C4-2B (cell line): Measurements from ENCODE around the gene IL21.

Source experiments
- H3K27ac ChIP-seq: fragments of 450-650 bp; 2 replicates; pipeline ENCODE4 v1.5.1; 2017
- ZFX ChIP-seq: fragments of 450-650 bp; IDR thresholded peaks from 2 replicates; pipeline ENCODE4 v1.6.1; 2017
- TF ChIP-seq, protein P1 (sequence below): fragments of 450-650 bp; conservative IDR thresholded peaks from 2 replicates; pipeline ENCODE4 v1.5.1; 2017; ENCODE audit warnings: mild to moderate bottlenecking

IL21 gene

DNA sequence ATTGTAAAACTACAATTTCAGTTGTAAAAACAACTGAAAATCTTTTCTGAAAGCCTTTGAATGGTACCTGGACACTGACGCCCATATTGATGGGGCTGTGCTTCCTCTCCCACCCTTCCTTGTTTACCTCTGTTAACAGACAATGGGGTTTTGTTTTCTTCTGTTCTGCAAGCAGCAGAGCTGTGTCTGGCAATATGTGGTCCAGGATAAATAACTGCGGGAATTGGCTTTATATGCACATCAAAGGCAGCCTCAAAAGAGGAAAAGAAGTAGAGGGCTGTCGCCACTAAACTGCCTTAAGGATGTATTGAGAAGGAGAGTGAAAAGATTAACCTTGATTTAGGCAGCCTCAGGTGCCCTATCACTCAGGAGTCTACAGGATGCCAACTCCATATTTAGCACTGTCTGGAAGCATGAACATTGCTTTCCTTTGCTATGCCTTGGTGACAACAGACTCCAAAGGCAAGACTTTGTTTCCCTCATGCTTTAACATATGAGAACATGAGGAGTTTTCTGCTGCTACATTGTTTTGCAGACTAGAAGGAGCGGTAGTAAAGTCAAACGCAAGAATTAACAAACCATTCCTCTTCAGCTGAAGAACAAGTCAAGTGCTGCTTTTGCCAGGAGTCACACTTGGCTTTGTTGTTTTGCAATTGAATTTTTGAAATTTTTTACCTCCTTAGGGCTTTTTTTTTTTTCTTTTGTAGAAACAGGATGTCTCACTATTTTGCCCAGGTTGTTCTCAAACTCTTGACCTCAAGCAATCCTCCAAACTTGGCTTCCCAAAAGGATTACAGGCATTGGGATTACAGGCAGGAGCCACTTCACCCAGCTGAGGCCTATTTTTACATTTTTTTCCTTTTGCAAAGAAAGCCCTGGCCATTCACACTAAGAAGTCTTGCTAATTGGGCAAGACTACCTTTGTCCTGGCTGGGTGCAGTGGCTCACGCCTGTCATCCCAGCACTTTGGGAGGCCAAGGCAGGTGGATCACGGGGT, 3.0 kb downstream of the IL21 start:
- H3K27ac ChIP-seq: no peak overlapping the region
- TF ChIP-seq ZFX: no peak
- TF ChIP-seq, protein P1, sequence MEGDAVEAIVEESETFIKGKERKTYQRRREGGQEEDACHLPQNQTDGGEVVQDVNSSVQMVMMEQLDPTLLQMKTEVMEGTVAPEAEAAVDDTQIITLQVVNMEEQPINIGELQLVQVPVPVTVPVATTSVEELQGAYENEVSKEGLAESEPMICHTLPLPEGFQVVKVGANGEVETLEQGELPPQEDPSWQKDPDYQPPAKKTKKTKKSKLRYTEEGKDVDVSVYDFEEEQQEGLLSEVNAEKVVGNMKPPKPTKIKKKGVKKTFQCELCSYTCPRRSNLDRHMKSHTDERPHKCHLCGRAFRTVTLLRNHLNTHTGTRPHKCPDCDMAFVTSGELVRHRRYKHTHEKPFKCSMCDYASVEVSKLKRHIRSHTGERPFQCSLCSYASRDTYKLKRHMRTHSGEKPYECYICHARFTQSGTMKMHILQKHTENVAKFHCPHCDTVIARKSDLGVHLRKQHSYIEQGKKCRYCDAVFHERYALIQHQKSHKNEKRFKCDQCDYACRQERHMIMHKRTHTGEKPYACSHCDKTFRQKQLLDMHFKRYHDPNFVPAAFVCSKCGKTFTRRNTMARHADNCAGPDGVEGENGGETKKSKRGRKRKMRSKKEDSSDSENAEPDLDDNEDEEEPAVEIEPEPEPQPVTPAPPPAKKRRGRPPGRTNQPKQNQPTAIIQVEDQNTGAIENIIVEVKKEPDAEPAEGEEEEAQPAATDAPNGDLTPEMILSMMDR: no peak

DNA sequence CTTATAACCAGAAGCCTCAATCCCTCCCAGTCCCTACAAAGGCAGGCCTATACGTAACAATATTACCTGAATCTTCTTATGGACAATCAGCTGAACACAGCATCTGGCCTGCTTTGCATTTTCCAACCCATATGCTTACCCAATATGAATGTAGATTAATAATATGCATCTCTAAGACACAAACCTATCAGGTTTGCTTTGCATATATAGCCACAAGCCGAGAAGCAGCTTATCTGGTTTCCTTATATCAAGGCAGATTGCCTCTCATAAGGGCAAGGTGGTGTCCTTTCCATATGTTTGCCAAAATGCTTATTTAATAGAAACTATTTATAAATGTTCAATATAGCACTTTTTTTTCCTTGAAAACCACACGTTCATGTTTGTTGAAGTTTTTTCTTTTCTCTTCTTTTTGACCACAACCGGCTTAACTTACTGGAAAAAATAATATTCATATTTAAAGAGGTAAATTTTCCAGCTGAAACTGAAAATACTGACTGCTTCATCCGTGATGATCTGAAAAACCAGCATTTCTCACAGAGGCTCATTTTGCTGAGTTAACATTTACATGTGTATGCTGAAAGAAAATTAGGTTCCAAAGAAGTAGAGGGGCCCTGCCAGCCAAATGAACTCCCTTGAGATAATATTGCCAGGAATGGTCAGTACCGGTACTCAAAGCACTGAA, 3.8 kb downstream of the IL21 start:
- no peak for TF ChIP-seq ZFX
- TF ChIP-seq, protein P1: no peak
- H3K27ac ChIP-seq: no peak overlapping the region

- no peak overlapping the region for H3K27ac ChIP-seq
- TF ChIP-seq, protein P1: no peak
- TF ChIP-seq ZFX: no peak
Observed at GRCh38 chr4:122614621-122615020, 6.2 kb downstream of the IL21 start.

- TF ChIP-seq, protein P1: no peak
- TF ChIP-seq ZFX: no peak
- H3K27ac ChIP-seq: no peak overlapping the region
Observed at GRCh38 chr4:122612540-122612939, 8.3 kb downstream of the IL21 start.

GRCh38 chr4:122606364-122607043, 14.4 kb downstream of the IL21 start:
- TF ChIP-seq, protein P1: no peak
- TF ChIP-seq ZFX: no peak
- no peak overlapping the region for H3K27ac ChIP-seq

GRCh38 chr4:122604146-122604545, 16.7 kb downstream of the IL21 start:
- H3K27ac ChIP-seq: no peak overlapping the region
- TF ChIP-seq ZFX: no peak
- TF ChIP-seq, protein P1: no peak

DNA sequence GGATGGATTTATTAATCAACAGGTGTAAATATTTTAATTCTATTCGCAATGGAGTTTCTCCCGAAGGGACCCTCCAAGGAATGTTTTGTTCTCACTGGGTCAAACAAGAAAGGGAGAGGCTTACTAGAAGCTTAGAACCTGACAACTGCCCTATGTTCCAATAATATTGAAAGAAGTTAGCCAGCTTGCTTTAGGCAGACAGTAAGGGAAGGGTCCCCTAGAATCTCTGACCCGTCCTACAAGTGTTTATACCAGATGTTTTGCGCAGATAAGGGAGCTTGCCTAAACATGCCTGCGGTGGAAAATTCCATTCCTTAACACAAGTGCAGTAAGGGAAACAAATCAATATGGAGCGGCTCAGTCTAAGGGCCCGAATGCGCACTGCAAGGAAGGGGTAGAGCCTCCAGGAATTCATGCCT, 17.7 kb downstream of the IL21 start:
- no peak for TF ChIP-seq ZFX
- TF ChIP-seq, protein P1: no peak
- H3K27ac ChIP-seq: no peak overlapping the region
